HepG2 (cell line): ENCODE measurements around the gene EEIG1. TPM values are rescaled to one million over a fixed set of nuclear protein-coding genes. Genes with fewer than 3 reads are reported as not detected.

Experiments
- CAMTA2 ChIP-seq: sonication (generic); formaldehyde crosslinking; IDR thresholded peaks from 2 replicates; pipeline ENCODE4 v1.4.0; 2020; ENCODE audit warnings: mild to moderate bottlenecking, missing genetic modification reagents, borderline replicate concordance
- CENPT ChIP-seq: sonication (generic); formaldehyde crosslinking; IDR thresholded peaks from 2 replicates; pipeline ENCODE4 v1.8.0; 2022; ENCODE audit warnings: low read depth, mild to moderate bottlenecking, moderate library complexity, missing genetic modification reagents
- FOXO1 ChIP-seq: sonication (generic); formaldehyde crosslinking; IDR thresholded peaks from 2 replicates; pipeline ENCODE4 v1.4.0; 2020; ENCODE audit warnings: missing genetic modification reagents
- GABPA ChIP-seq, 2 experiments: IDR thresholded peaks; 2 replicates each; pipeline ENCODE4 v1.6.1; 2011 to 2016; ENCODE audit warnings: low read depth in 2 of 2, low read length in 1 of 2, missing biosample characterization in 1 of 2, missing genetic modification characterization in 1 of 2
- GFI1 ChIP-seq: sonication (generic); formaldehyde crosslinking; IDR thresholded peaks from 2 replicates; pipeline ENCODE4 v1.5.0; 2020; ENCODE audit warnings: missing genetic modification reagents, mild to moderate bottlenecking, borderline replicate concordance
- HMG20A ChIP-seq: IDR thresholded peaks from 2 replicates; pipeline ENCODE4 v1.6.1; 2016; ENCODE audit warnings: borderline replicate concordance
- HOMEZ ChIP-seq: IDR thresholded peaks from 2 replicates; pipeline ENCODE4 v1.6.1; 2016; ENCODE audit warnings: low read depth
- JUN ChIP-seq: sonication (generic); formaldehyde crosslinking; IDR thresholded peaks from 2 replicates; pipeline ENCODE4 v1.4.0; 2020; ENCODE audit warnings: mild to moderate bottlenecking, missing genetic modification reagents
- NFE2L1 ChIP-seq: sonication (generic); formaldehyde crosslinking; IDR thresholded peaks from 2 replicates; pipeline ENCODE4 v1.4.0; 2020; ENCODE audit warnings: missing genetic modification reagents, mild to moderate bottlenecking, borderline replicate concordance
- NR2F2 ChIP-seq: IDR thresholded peaks from 2 replicates; pipeline ENCODE4 v1.6.1; 2012; ENCODE audit warnings: low read depth, inconsistent platforms, borderline replicate concordance
- POGZ ChIP-seq: sonication (generic); formaldehyde crosslinking; IDR thresholded peaks from 2 replicates; pipeline ENCODE4 v1.4.0; 2020; ENCODE audit warnings: mild to moderate bottlenecking, missing genetic modification reagents
- PREB ChIP-seq: sonication (generic); formaldehyde crosslinking; IDR thresholded peaks from 2 replicates; pipeline ENCODE4 v1.4.0; 2020; ENCODE audit warnings: missing genetic modification reagents
- SP140L ChIP-seq: sonication (generic); formaldehyde crosslinking; IDR thresholded peaks from 2 replicates; pipeline ENCODE4 v1.4.0; 2020; ENCODE audit warnings: missing genetic modification reagents, borderline replicate concordance
- ZBTB34 ChIP-seq: sonication (generic); formaldehyde crosslinking; IDR thresholded peaks from 2 replicates; pipeline ENCODE4 v1.8.0; 2022; ENCODE audit warnings: mild to moderate bottlenecking, missing genetic modification reagents
- ZFP91 ChIP-seq: sonication (generic); formaldehyde crosslinking; IDR thresholded peaks from 2 replicates; pipeline ENCODE4 v1.9.0; 2022; ENCODE audit warnings: missing genetic modification reagents, mild to moderate bottlenecking, borderline replicate concordance
- ZNF512 ChIP-seq: sonication (generic); formaldehyde crosslinking; IDR thresholded peaks from 2 replicates; pipeline ENCODE4 v1.4.0; 2020; ENCODE audit warnings: mild to moderate bottlenecking, missing genetic modification reagents
- ZNF513 ChIP-seq: sonication (generic); formaldehyde crosslinking; conservative IDR thresholded peaks from 2 replicates; pipeline ENCODE4 v1.5.0; 2020; ENCODE audit warnings: missing genetic modification reagents
- ZNF678 ChIP-seq: sonication (generic); formaldehyde crosslinking; IDR thresholded peaks from 2 replicates; pipeline ENCODE4 v1.4.0; 2020; ENCODE audit warnings: mild to moderate bottlenecking, missing genetic modification reagents
- ZNF772 ChIP-seq: sonication (generic); formaldehyde crosslinking; IDR thresholded peaks from 2 replicates; pipeline ENCODE4 v1.5.0; 2020; ENCODE audit warnings: mild to moderate bottlenecking, missing genetic modification reagents
- ZNF879 ChIP-seq: sonication (generic); formaldehyde crosslinking; IDR thresholded peaks from 2 replicates; pipeline ENCODE4 v1.8.1; 2023; ENCODE audit warnings: missing genetic modification reagents
- polyA plus RNA-seq, 8 experiments: library from polyadenylated mRNA; depleted of rRNA in 3 of 8; stranded (reverse) in 7 of 8; unstranded in 1 of 8; fragments of >200 nt; fragmentation: Illumina TruSeq in 4 of 8; extraction: Trizol in 4 of 8; gene quantifications; 2 replicates each; pipeline versions ENCODE4 v1.2.1 to v1.2.3, GENCODE V29; 2011 to 2016; ENCODE audit warnings: low read depth in 4 of 8, missing spikeins in 1 of 8, mixed read lengths in 1 of 8; ENCODE audit not compliant: insufficient read depth in 1 of 8
- total RNA-seq, 5 experiments: library from RNA; depleted of rRNA; stranded (reverse); fragments of >200 nt; fragmentation: Illumina TruSeq; extraction: Trizol; gene quantifications; 2 replicates each; pipeline ENCODE4 v1.2.3, GENCODE V29; 2016; ENCODE audit warnings: low read depth in 1 of 5

The EEIG1 gene
- total and polyA plus RNA-seq, 2 of the 13 experiments (the other 11 are each of a cell fraction or from before 2014, with no cell fraction given), result 16.6 to 25.2 TPM

- TF ChIP-seq CENPT (CRISPR knock-in tag) (no peak), NFE2L1 (CRISPR knock-in tag) (no peak), ZFP91 (no peak), HMG20A (CRISPR knock-in tag) (no peak), CAMTA2 (CRISPR knock-in tag) (no peak), FOXO1 (CRISPR knock-in tag) (no peak), ZNF772 (no peak), JUN (no peak), HOMEZ (no peak), GFI1 (CRISPR knock-in tag) (no peak), POGZ (no peak), ZNF513 (CRISPR knock-in tag) (no peak), ZNF512 (no peak), NR2F2 (no peak), GABPA (IDR thresholded peaks at IDR 0.05; ENCODE audit: low read depth, low read length) (no peak), GABPA (CRISPR knock-in tag; IDR thresholded peaks at IDR 0.05; ENCODE audit: low read depth) (no peak), ZNF678 (CRISPR knock-in tag) (no peak), SP140L (CRISPR knock-in tag) (no peak), ZBTB34 (CRISPR knock-in tag) (0 out of 2 replicates have a peak, but pooled peaks have one; percentile 67), ZNF879 (0 out of 2 replicates have a peak, but pooled peaks have one; percentile 38), PREB (CRISPR knock-in tag) (no peak)
Observed at GRCh38 chr9:127931092-127931881, 49.5 kb downstream of the EEIG1 start (continued).
